ENCODE data around the gene TACC3. TPM values are rescaled to one million over a fixed set of nuclear protein-coding genes. Genes with fewer than 3 reads are reported as not detected.

TACC3 gene
- total and polyA plus RNA-seq, 12 donors = 2.3 to 16.2 (median 4.8) TPM

DNA sequence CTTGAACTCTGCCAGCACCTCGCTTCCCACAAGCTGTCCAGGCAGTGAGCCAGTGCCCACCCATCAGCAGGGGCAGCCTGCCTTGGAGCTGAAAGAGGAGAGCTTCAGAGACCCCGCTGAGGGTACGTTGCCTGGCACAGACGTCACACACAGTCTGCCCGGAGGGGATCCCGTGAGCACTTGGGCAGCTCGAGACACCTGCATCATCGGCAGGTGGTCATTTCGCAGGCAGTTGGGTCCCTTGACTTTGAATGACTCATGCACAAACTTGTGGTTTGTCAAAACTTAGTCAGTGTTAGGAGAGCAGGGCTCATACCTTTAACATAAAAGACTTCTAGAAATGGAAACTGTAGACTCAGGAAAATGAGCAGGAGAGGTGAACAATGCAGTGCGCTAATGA is 9.9 kb downstream of the TACC3 start:
- intact Hi-C loops (cut with DNase I) = no loop called here
- no peaks in the 10 kb centered on the region for H3K27me3 ChIP-seq
- H3K9me3 ChIP-seq = no peaks in the 10 kb centered on the region
- H3K27ac ChIP-seq = no peak overlapping the region
- ATAC-seq = no peak
- peaks cover 8 to 43% (median 31%) of the 10 kb centered on the region in 9 donors for H3K4me1 ChIP-seq
- TF ChIP-seq, protein P1, sequence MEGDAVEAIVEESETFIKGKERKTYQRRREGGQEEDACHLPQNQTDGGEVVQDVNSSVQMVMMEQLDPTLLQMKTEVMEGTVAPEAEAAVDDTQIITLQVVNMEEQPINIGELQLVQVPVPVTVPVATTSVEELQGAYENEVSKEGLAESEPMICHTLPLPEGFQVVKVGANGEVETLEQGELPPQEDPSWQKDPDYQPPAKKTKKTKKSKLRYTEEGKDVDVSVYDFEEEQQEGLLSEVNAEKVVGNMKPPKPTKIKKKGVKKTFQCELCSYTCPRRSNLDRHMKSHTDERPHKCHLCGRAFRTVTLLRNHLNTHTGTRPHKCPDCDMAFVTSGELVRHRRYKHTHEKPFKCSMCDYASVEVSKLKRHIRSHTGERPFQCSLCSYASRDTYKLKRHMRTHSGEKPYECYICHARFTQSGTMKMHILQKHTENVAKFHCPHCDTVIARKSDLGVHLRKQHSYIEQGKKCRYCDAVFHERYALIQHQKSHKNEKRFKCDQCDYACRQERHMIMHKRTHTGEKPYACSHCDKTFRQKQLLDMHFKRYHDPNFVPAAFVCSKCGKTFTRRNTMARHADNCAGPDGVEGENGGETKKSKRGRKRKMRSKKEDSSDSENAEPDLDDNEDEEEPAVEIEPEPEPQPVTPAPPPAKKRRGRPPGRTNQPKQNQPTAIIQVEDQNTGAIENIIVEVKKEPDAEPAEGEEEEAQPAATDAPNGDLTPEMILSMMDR (IDR thresholded peaks at IDR 0.05) = no peak
- H3K4me3 ChIP-seq = no peak overlapping the region
- DNase-seq = no peak
- 97% methylated on average over 10 of the region's 10 CpGs for WGBS, 2 donors
- peaks cover 0 to 92% (median 6%) of the 10 kb centered on the region in 9 donors for H3K36me3 ChIP-seq

DNA sequence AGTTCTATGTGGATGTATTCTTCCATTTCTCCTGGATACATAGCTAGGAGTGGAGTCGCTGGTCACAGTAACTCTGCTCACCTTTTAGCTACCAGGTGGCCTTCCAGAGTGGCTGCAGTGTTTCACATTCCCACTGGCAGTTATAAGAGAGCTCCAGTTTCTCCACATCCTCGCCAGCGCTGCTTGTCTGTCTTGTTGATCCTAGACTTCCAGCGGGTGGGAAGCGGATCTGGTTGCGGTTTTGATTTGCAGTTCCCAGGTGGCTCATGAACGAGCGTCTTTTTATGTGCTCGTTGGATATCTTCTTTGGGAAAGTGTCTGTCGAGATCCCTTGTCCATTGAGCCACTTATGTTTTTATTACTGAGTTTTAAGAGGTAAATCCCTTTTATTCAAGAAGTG is 11.6 kb downstream of the TACC3 start:
- no peak overlapping the region for H3K27ac ChIP-seq
- peaks cover 2 to 25% (median 17%) of the 10 kb centered on the region in 9 donors for H3K4me1 ChIP-seq
- DNase-seq (peak in 1 of 2 donors; percentile 1), ATAC-seq (no peak)
- H3K36me3 ChIP-seq = peaks cover 0 to 98% (median 19%) of the 10 kb centered on the region in 9 donors
- H3K4me3 ChIP-seq = no peak overlapping the region
- intact Hi-C loops (cut with DNase I) = no loop called here
- peaks cover 0 to 13% (median 3%) of the 10 kb centered on the region in 11 donors for H3K9me3 ChIP-seq
- no peaks in the 10 kb centered on the region for H3K27me3 ChIP-seq
- TF ChIP-seq, protein P1 (IDR thresholded peaks at IDR 0.05) = no peak
- 94 to 95% methylated on average over 10 of the region's 10 CpGs for WGBS, 2 donors

DNA sequence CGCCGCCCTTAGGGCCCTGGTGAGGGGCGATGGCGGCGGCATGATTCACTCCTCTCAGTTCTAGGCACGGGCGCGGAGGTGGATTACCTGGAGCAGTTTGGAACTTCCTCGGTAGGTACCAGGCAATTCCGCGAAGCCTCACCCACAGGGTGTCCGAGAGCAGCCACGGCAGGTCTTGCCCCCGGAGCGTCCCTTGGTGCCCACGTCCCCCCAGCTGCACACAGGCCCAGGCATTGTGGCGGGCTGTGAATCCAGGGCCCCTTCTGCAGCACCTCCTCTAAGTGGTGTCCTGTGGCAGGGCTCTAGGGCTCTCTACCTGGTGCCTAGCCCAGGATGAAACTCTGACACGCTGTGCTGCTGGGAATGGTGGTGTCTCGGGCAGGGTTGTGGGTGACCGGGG is 13.9 kb downstream of the TACC3 start:
- peaks cover 0 to 22% (median 9%) of the 10 kb centered on the region in 11 donors for H3K9me3 ChIP-seq
- no peaks in the 10 kb centered on the region for H3K27me3 ChIP-seq
- whole genome bisulfite sequencing, 2 donors = 93 to 97% methylated on average over 19 to 20 of the region's 20 CpGs
- H3K36me3 ChIP-seq = peaks cover 0 to 97% (median 25%) of the 10 kb centered on the region in 9 donors
- ATAC-seq (peak in 1 of 8 donors; percentile 14), DNase-seq (no peak)
- peaks cover 0 to 2% (median 0%) of the 10 kb centered on the region in 9 donors for H3K4me1 ChIP-seq
- H3K27ac ChIP-seq = no peak overlapping the region
- H3K4me3 ChIP-seq = no peak overlapping the region
- TF ChIP-seq, protein P1 (IDR thresholded peaks at IDR 0.05) = no peak
- intact Hi-C loops (cut with DNase I) = no loop called here

- peaks cover 0 to 22% (median 9%) of the 10 kb centered on the region in 11 donors for H3K9me3 ChIP-seq
- WGBS, 2 donors = 92 to 94% methylated on average over 13 of the region's 13 CpGs
- intact Hi-C loops (cut with DNase I) = no loop called here
- H3K4me1 ChIP-seq = peaks cover 0 to 9% (median 0%) of the 10 kb centered on the region in 9 donors
- ATAC-seq (no peak), DNase-seq (no peak)
- H3K27ac ChIP-seq = no peak overlapping the region
- no peak overlapping the region for H3K4me3 ChIP-seq
- H3K27me3 ChIP-seq = no peaks in the 10 kb centered on the region
- peaks cover 0 to 97% (median 22%) of the 10 kb centered on the region in 9 donors for H3K36me3 ChIP-seq
- TF ChIP-seq, protein P1 (IDR thresholded peaks at IDR 0.05) = no peak
Measured at GRCh38 chr4:1736812-1737211, 15.5 kb downstream of the TACC3 start.

Data from heart right ventricle (tissue), 16 donors.